Endothelial cell of umbilical vein (primary cell): ENCODE results near the gene MSH4.
"Not testable (repeated sequence)": the region's sequence is repeated elsewhere in the genome, so short reads cannot be mapped to it uniquely, and the experiment has no call there.

Experiments used
- EZH2 ChIP-seq: IDR thresholded peaks from 2 replicates; pipeline ENCODE4 v1.6.1; 2012; ENCODE audit warnings: borderline replicate concordance, low read depth, mild to moderate bottlenecking, moderate library complexity, low read length, inconsistent platforms; ENCODE audit not compliant: severe bottlenecking
- FOS ChIP-seq: IDR thresholded peaks from 2 replicates; pipeline ENCODE4 v1.6.1; 2011; ENCODE audit warnings: mild to moderate bottlenecking, low read length, moderate library complexity, borderline replicate concordance; ENCODE audit not compliant: insufficient read depth
- GATA2 ChIP-seq: IDR thresholded peaks from 2 replicates; pipeline ENCODE4 v1.7.0; 2011; ENCODE audit warnings: low read depth, mild to moderate bottlenecking, moderate library complexity, mixed read lengths, low read length; ENCODE audit not compliant: insufficient read length, insufficient read depth
- MAX ChIP-seq: IDR thresholded peaks from 2 replicates; pipeline ENCODE4 v1.6.1; 2011; ENCODE audit not compliant: insufficient read depth, insufficient read length
- MYC ChIP-seq: IDR thresholded peaks from one replicate; pipeline ENCODE4 v1.6.1; 2011; ENCODE audit warnings: mild to moderate bottlenecking, low read depth, low read length
- POLR2A ChIP-seq: IDR thresholded peaks from 2 replicates; pipeline ENCODE4 v1.6.1; 2012; ENCODE audit warnings: low read depth, mild to moderate bottlenecking, control low read depth, low read length
- POLR2AphosphoS5 ChIP-seq: IDR thresholded peaks from 2 replicates; pipeline ENCODE4 v1.6.1; 2012; ENCODE audit warnings: low read depth, mild to moderate bottlenecking, control low read depth, low read length, moderate library complexity; ENCODE audit not compliant: insufficient read depth
- TF ChIP-seq, protein P1 (sequence below), 2 donors: IDR thresholded peaks; 1 replicate in 1 of 2; 2 replicates in 1 of 2; pipeline ENCODE4 v1.5.1; 2011; ENCODE audit warnings: low read length in 2 of 2, mild to moderate bottlenecking in 2 of 2, moderate library complexity in 2 of 2, control low read depth in 1 of 2, inconsistent platforms in 1 of 2, low read depth in 1 of 2; ENCODE audit not compliant: insufficient read depth in 1 of 2; ENCODE audit errors: extremely low read depth in 1 of 2

DNA sequence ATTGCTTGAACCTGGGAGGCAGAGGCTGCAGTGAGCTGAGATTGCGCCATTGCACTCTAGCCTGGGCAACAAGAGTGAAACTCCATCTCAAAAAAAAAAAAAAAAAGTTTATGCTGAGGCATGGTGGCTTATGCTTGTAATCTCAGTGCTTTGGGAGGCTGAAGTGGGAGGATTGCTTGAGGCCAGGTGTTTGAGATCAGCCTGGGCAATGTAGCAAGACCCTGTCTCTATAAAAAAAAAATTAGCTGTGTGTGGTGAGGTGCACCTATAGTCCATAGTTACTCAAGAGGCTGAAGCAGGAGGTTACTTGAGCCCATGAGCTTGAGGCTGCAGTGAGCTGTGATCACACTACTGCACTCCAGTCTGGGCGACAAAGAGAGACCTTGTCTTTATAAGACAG is 4.8 kb downstream of the MSH4 start:
- TF ChIP-seq, protein P1, sequence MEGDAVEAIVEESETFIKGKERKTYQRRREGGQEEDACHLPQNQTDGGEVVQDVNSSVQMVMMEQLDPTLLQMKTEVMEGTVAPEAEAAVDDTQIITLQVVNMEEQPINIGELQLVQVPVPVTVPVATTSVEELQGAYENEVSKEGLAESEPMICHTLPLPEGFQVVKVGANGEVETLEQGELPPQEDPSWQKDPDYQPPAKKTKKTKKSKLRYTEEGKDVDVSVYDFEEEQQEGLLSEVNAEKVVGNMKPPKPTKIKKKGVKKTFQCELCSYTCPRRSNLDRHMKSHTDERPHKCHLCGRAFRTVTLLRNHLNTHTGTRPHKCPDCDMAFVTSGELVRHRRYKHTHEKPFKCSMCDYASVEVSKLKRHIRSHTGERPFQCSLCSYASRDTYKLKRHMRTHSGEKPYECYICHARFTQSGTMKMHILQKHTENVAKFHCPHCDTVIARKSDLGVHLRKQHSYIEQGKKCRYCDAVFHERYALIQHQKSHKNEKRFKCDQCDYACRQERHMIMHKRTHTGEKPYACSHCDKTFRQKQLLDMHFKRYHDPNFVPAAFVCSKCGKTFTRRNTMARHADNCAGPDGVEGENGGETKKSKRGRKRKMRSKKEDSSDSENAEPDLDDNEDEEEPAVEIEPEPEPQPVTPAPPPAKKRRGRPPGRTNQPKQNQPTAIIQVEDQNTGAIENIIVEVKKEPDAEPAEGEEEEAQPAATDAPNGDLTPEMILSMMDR (IDR thresholded peaks at IDR 0.05; ENCODE audit: extremely low read depth in 1 of 2, insufficient read depth in 1 of 2, low read depth in 1 of 2, low read length in 2 of 2), result not testable (repeated sequence)
- not testable (repeated sequence) for TF ChIP-seq MYC, GATA2, MAX, POLR2AphosphoS5, FOS, EZH2, POLR2A
